ENCODE data around the gene CXCR5.

The CXCR5 gene

DNA sequence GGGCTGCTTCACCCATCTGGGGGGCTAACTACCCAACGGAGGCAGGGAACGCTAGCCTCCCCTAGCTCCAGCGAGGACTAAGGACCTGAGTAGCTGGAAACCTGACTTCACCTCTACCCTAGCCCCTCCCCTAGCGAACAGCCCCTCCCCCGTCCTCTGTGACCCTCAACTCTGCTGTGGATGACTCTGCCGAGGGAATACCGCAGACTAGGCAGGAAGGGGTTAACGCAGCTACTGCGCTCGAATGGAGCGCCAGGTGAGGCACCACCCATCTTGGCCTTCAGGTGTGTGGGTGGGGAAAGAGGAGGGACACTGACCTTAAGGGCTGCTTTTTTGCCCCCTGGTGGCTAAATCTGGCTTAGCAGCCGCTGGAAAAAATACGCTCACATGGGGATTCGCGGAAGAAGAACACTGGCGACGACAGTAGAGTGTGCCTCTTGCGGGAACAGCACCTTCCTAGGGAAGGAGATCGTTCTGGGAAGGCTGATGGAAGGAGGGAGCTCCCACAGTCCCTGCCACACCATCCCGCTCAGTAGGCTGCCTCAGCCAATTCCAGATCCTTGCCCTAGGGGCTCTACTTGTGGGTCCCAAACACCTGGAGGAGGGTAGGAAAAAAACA lies 46.5 kb downstream of the CXCR5 start:
- Histone ChIP-seq H3K4me1 (ENCODE audit: control insufficient read depth, insufficient read depth, low read length) (peaks cover 3% of the 10 kb centered on the region; the same call in 1 of the 2 replicates), H3K4me3 (ENCODE audit: low read depth, low read length) (peak overlapping the region; percentile 48), H3K9me3 (ENCODE audit: control insufficient read depth, insufficient read depth, low read depth, low read length) (no peaks in the 10 kb centered on the region), H3K27ac (ENCODE audit: extremely low read depth, low read depth, low read length) (peak overlapping the region; percentile 39; the same call in 1 of the 2 replicates), H3K36me3 (ENCODE audit: control insufficient read depth in 2 of 2, insufficient read depth in 1 of 2, low read length in 2 of 2) (no peaks in the 10 kb centered on the region)
- no peak for TF ChIP-seq ZNF133 (tag by site-specific recombination; IDR thresholded peaks at IDR 0.05)
- peak; percentile 10; the same call in 1 of the 2 replicates for TF ChIP-seq ZNF629 (tag by site-specific recombination; IDR thresholded peaks at IDR 0.05)
- TF ChIP-seq YY2 (tag by site-specific recombination; IDR thresholded peaks at IDR 0.05) = 0 out of 2 replicates have a peak, but pooled peaks have one; percentile 30
- TF ChIP-seq ZNF391 (tag by site-specific recombination; IDR thresholded peaks at IDR 0.05; ENCODE audit: borderline replicate concordance, low read depth) = no peak
- TF ChIP-seq ZNF510 (tag by site-specific recombination; IDR thresholded peaks at IDR 0.05; ENCODE audit: insufficient replicate concordance) = no peak
- TF ChIP-seq ZNF654 (tag by site-specific recombination; IDR thresholded peaks at IDR 0.05; ENCODE audit: low read depth) = peak; percentile 47
- TF ChIP-seq TRIM28 (IDR thresholded peaks at IDR 0.05; ENCODE audit: borderline replicate concordance, low read length) = 0 out of 2 replicates have a peak, but pooled peaks have one; percentile 39
- TF ChIP-seq ZFHX2 (tag by site-specific recombination; conservative IDR thresholded peaks at IDR 0.05) = peak; percentile 71
- TF ChIP-seq ZEB2 (tag by site-specific recombination; IDR thresholded peaks at IDR 0.05) = peak; percentile 37; the same call in 1 of the 2 replicates
- no peak for TF ChIP-seq ZSCAN16 (tag by site-specific recombination; IDR thresholded peaks at IDR 0.05)
- no peak for TF ChIP-seq GFI1B (tag by site-specific recombination; IDR thresholded peaks at IDR 0.05)
- TF ChIP-seq SP3 (tag by site-specific recombination; IDR thresholded peaks at IDR 0.05) = peak; percentile 93
- TF ChIP-seq SP7 (tag by site-specific recombination; IDR thresholded peaks at IDR 0.05) = peak; percentile 47; the same call in 1 of the 2 replicates
- peak; percentile 57 for TF ChIP-seq SP2 (tag by site-specific recombination; IDR thresholded peaks at IDR 0.05)
- TF ChIP-seq ZBTB20 (tag by site-specific recombination; IDR thresholded peaks at IDR 0.05) = 0 out of 2 replicates have a peak, but pooled peaks have one; percentile 38
- TF ChIP-seq ZNF530 (tag by site-specific recombination; IDR thresholded peaks at IDR 0.05; ENCODE audit: low read depth) = no peak
- 0 out of 2 replicates have a peak, but pooled peaks have one; percentile 8 for TF ChIP-seq KLF1 (tag by site-specific recombination; IDR thresholded peaks at IDR 0.05)
- TF ChIP-seq ZXDB (tag by site-specific recombination; IDR thresholded peaks at IDR 0.05) = peak; percentile 15; the same call in 1 of the 2 replicates
- peak; percentile 80 for TF ChIP-seq GLIS2 (tag by site-specific recombination; IDR thresholded peaks at IDR 0.05)
- TF ChIP-seq, protein P1, sequence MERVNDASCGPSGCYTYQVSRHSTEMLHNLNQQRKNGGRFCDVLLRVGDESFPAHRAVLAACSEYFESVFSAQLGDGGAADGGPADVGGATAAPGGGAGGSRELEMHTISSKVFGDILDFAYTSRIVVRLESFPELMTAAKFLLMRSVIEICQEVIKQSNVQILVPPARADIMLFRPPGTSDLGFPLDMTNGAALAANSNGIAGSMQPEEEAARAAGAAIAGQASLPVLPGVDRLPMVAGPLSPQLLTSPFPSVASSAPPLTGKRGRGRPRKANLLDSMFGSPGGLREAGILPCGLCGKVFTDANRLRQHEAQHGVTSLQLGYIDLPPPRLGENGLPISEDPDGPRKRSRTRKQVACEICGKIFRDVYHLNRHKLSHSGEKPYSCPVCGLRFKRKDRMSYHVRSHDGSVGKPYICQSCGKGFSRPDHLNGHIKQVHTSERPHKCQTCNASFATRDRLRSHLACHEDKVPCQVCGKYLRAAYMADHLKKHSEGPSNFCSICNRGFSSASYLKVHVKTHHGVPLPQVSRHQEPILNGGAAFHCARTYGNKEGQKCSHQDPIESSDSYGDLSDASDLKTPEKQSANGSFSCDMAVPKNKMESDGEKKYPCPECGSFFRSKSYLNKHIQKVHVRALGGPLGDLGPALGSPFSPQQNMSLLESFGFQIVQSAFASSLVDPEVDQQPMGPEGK (tag by site-specific recombination; IDR thresholded peaks at IDR 0.05) = peak; percentile 65
- TF ChIP-seq ZNF341 (tag by site-specific recombination; IDR thresholded peaks at IDR 0.05; ENCODE audit: low read depth) = peak; percentile 71
- TF ChIP-seq BCL11A (tag by site-specific recombination; IDR thresholded peaks at IDR 0.05; ENCODE audit: low read depth) = 0 out of 2 replicates have a peak, but pooled peaks have one; percentile 45
- TF ChIP-seq ZNF140 (tag by site-specific recombination; IDR thresholded peaks at IDR 0.05) = no peak
- peak; percentile 71; the same call in 1 of the 2 replicates for TF ChIP-seq BCL11B (tag by site-specific recombination; IDR thresholded peaks at IDR 0.05; ENCODE audit: low read depth)
- peak; percentile 71 for TF ChIP-seq KLF8 (tag by site-specific recombination; IDR thresholded peaks at IDR 0.05)
- no peak for TF ChIP-seq ZIC2 (tag by site-specific recombination; IDR thresholded peaks at IDR 0.05)
- TF ChIP-seq, protein P2, sequence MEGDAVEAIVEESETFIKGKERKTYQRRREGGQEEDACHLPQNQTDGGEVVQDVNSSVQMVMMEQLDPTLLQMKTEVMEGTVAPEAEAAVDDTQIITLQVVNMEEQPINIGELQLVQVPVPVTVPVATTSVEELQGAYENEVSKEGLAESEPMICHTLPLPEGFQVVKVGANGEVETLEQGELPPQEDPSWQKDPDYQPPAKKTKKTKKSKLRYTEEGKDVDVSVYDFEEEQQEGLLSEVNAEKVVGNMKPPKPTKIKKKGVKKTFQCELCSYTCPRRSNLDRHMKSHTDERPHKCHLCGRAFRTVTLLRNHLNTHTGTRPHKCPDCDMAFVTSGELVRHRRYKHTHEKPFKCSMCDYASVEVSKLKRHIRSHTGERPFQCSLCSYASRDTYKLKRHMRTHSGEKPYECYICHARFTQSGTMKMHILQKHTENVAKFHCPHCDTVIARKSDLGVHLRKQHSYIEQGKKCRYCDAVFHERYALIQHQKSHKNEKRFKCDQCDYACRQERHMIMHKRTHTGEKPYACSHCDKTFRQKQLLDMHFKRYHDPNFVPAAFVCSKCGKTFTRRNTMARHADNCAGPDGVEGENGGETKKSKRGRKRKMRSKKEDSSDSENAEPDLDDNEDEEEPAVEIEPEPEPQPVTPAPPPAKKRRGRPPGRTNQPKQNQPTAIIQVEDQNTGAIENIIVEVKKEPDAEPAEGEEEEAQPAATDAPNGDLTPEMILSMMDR (tag by site-specific recombination; IDR thresholded peaks at IDR 0.05) = peak; percentile 78; the same call in 1 of the 2 replicates
- 0 out of 2 replicates have a peak, but pooled peaks have one; percentile 16 for TF ChIP-seq ZFP37 (tag by site-specific recombination; IDR thresholded peaks at IDR 0.05)
- peak; percentile 88 for TF ChIP-seq ZNF335 (tag by site-specific recombination; conservative IDR thresholded peaks at IDR 0.05)
- TF ChIP-seq, protein P3, sequence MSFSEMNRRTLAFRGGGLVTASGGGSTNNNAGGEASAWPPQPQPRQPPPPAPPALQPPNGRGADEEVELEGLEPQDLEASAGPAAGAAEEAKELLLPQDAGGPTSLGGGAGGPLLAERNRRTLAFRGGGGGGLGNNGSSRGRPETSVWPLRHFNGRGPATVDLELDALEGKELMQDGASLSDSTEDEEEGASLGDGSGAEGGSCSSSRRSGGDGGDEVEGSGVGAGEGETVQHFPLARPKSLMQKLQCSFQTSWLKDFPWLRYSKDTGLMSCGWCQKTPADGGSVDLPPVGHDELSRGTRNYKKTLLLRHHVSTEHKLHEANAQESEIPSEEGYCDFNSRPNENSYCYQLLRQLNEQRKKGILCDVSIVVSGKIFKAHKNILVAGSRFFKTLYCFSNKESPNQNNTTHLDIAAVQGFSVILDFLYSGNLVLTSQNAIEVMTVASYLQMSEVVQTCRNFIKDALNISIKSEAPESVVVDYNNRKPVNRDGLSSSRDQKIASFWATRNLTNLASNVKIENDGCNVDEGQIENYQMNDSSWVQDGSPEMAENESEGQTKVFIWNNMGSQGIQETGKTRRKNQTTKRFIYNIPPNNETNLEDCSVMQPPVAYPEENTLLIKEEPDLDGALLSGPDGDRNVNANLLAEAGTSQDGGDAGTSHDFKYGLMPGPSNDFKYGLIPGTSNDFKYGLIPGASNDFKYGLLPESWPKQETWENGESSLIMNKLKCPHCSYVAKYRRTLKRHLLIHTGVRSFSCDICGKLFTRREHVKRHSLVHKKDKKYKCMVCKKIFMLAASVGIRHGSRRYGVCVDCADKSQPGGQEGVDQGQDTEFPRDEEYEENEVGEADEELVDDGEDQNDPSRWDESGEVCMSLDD (tag by site-specific recombination; IDR thresholded peaks at IDR 0.05) = peak; percentile 76
- peak; percentile 53 for TF ChIP-seq EGR2 (tag by site-specific recombination; IDR thresholded peaks at IDR 0.05; ENCODE audit: low read depth)
- TF ChIP-seq KLF9 (tag by site-specific recombination; IDR thresholded peaks at IDR 0.05; ENCODE audit: low read depth) = peak; percentile 70
- CTCF ChIA-PET = interaction anchor here (0.6 to 6.8 kb wide), 30 partner anchors 10 to 778 kb away, joined by 3 to 196 read pairs (median 4); partner anchors contain the start of genes FOXR1 and UPK2
- POLR2A ChIA-PET = interaction anchor here (0.9 to 5.6 kb wide), 2 partner anchors 19 to 26 kb away, joined by 3 to 96 read pairs; no protein-coding TSS in a partner anchor
